UCSD-AML1 (cell line): ENCODE results near the gene COL23A1.

Experiments used
- DNase-seq: peaks from one replicate; lab custom pipeline; 2025; ENCODE audit not compliant: unreplicated experiment; lab: John Stamatoyannopoulos, UW

Gene COL23A1

GRCh38 chr5:178560911-178561310 is 29.3 kb downstream of the COL23A1 start:
- no peak for DNase-seq

- DNase-seq, result no peak
Measured at GRCh38 chr5:178557416-178557815, 32.8 kb downstream of the COL23A1 start.

GRCh38 chr5:178555771-178556211 is 34.4 kb downstream of the COL23A1 start:
- no peak for DNase-seq

GRCh38 chr5:178555005-178555404 is 35.2 kb downstream of the COL23A1 start:
- DNase-seq, result no peak

- DNase-seq, result no peak
Measured at GRCh38 chr5:178554311-178554710, 35.9 kb downstream of the COL23A1 start.

- no peak for DNase-seq
Measured at GRCh38 chr5:178553517-178553916, 36.7 kb downstream of the COL23A1 start.

- no peak for DNase-seq
Measured at GRCh38 chr5:178551468-178551867, 38.7 kb downstream of the COL23A1 start.

- DNase-seq, result no peak
Measured at GRCh38 chr5:178551059-178551458, 39.1 kb downstream of the COL23A1 start.

- no peak for DNase-seq
Measured at GRCh38 chr5:178548746-178549145, 41.4 kb downstream of the COL23A1 start.

GRCh38 chr5:178547753-178548415 is 42.3 kb downstream of the COL23A1 start:
- DNase-seq, result no peak

GRCh38 chr5:178547052-178547666 is 43.0 kb downstream of the COL23A1 start:
- no peak for DNase-seq

- DNase-seq, result no peak
Measured at GRCh38 chr5:178546675-178547033, 43.5 kb downstream of the COL23A1 start.

GRCh38 chr5:178545941-178546674 is 44.1 kb downstream of the COL23A1 start:
- no peak for DNase-seq

- DNase-seq, result no peak
Measured at GRCh38 chr5:178545176-178545575, 45.0 kb downstream of the COL23A1 start.

GRCh38 chr5:178544166-178544834 is 45.9 kb downstream of the COL23A1 start:
- no peak for DNase-seq

GRCh38 chr5:178542455-178542854 is 47.7 kb downstream of the COL23A1 start:
- no peak for DNase-seq

GRCh38 chr5:178540526-178540925 is 49.7 kb downstream of the COL23A1 start:
- DNase-seq, result no peak

- no peak for DNase-seq
Measured at GRCh38 chr5:178538741-178539229, 51.4 kb downstream of the COL23A1 start.

- no peak for DNase-seq
Measured at GRCh38 chr5:178537467-178538371, 52.5 kb downstream of the COL23A1 start.
